Stimulated activated naive CD8-positive, alpha-beta T cell treated with anti-CD3 and anti-CD28 coated beads, Interleukin-15, amount 100 ng/mL, for 72 hours (primary cell): ENCODE data around the gene GRIP2.
A peak's percentile ranks its signal among the peaks of the same experiment; 100 is the strongest.

Experiments
- ATAC-seq: fragments of 150-1000 bp; cut with Tn5 transposase; 2 replicates; pipeline ENCODE4 v1.10.0; 2021; ENCODE audit warnings: mild to moderate bottlenecking, moderate library complexity
- DNase-seq, 2 donors: peaks; one replicate each; pipeline ENCODE4 v3.0.0; 2021 to 2022
- H3K27ac Mint-ChIP-seq, 2 donors: one replicate each; pipeline ENCODE4 v1.8.0; 2022; ENCODE audit warnings: mild to moderate bottlenecking in 2 of 2, mixed read lengths in 2 of 2, moderate library complexity in 2 of 2
- H3K27me3 Mint-ChIP-seq: one replicate; pipeline ENCODE4 v1.8.0; 2022; ENCODE audit warnings: mixed read lengths
- H3K4me1 Mint-ChIP-seq: one replicate; pipeline ENCODE4 v1.8.0; 2022; ENCODE audit warnings: mild to moderate bottlenecking, mixed read lengths
- H3K4me3 Mint-ChIP-seq, 2 donors: one replicate each; pipeline ENCODE4 v1.8.0; 2022; ENCODE audit warnings: mild to moderate bottlenecking in 2 of 2, mixed read lengths in 2 of 2, moderate library complexity in 1 of 2
- H3K9me3 Mint-ChIP-seq, 2 donors: one replicate each; pipeline ENCODE4 v1.8.0; 2022; ENCODE audit warnings: mixed read lengths in 2 of 2

GRIP2 gene

GRCh38 chr3:14566812-14567211 is 26.7 kb upstream of the GRIP2 start:
- Mint-ChIP-seq H3K4me3 (no peak overlapping the region), H3K4me1 (peaks cover 29% of the 10 kb centered on the region), H3K27me3 (peaks cover 25% of the 10 kb centered on the region), H3K27ac (no peak overlapping the region), H3K9me3 (no peaks in the 10 kb centered on the region)
- ATAC-seq (no peak), DNase-seq (no peak)

- Mint-ChIP-seq H3K4me1 (peaks cover 29% of the 10 kb centered on the region), H3K9me3 (no peaks in the 10 kb centered on the region), H3K27ac (peak overlapping the region in 1 of 2 donors; percentile 29), H3K27me3 (peaks cover 31% of the 10 kb centered on the region), H3K4me3 (no peak overlapping the region)
- DNase-seq, result peak in 1 of 2 donors; percentile 21
- ATAC-seq, result peak; percentile 59
Observed at GRCh38 chr3:14565868-14566588, 25.9 kb upstream of the GRIP2 start.

GRCh38 chr3:14564741-14565140 is 24.6 kb upstream of the GRIP2 start:
- no peak for ATAC-seq
- H3K9me3 Mint-ChIP-seq, result no peaks in the 10 kb centered on the region
- peaks cover 40% of the 10 kb centered on the region for H3K27me3 Mint-ChIP-seq
- no peak for DNase-seq
- H3K27ac Mint-ChIP-seq, result no peak overlapping the region
- peaks cover 23% of the 10 kb centered on the region for H3K4me1 Mint-ChIP-seq
- H3K4me3 Mint-ChIP-seq, result no peak overlapping the region

GRCh38 chr3:14563946-14564539 is 23.9 kb upstream of the GRIP2 start:
- Mint-ChIP-seq H3K9me3 (no peaks in the 10 kb centered on the region), H3K4me1 (peaks cover 16% of the 10 kb centered on the region), H3K4me3 (no peak overlapping the region), H3K27ac (no peak overlapping the region), H3K27me3 (peaks cover 40% of the 10 kb centered on the region)
- DNase-seq (no peak), ATAC-seq (no peak)

GRCh38 chr3:14562121-14562890 is 22.2 kb upstream of the GRIP2 start:
- Mint-ChIP-seq H3K9me3 (no peaks in the 10 kb centered on the region), H3K27ac (no peak overlapping the region), H3K4me1 (peaks cover 7% of the 10 kb centered on the region), H3K4me3 (no peak overlapping the region), H3K27me3 (peaks cover 44% of the 10 kb centered on the region)
- DNase-seq (no peak), ATAC-seq (no peak)

GRCh38 chr3:14561051-14561960 is 21.2 kb upstream of the GRIP2 start:
- no peaks in the 10 kb centered on the region for H3K9me3 Mint-ChIP-seq
- DNase-seq (no peak), ATAC-seq (no peak)
- no peak overlapping the region for H3K27ac Mint-ChIP-seq
- H3K4me1 Mint-ChIP-seq, result peaks cover 8% of the 10 kb centered on the region
- peaks cover 47% of the 10 kb centered on the region for H3K27me3 Mint-ChIP-seq
- H3K4me3 Mint-ChIP-seq, result no peak overlapping the region

GRCh38 chr3:14560110-14560509 is 20.0 kb upstream of the GRIP2 start:
- H3K27me3 Mint-ChIP-seq, result peaks cover 57% of the 10 kb centered on the region
- no peaks in the 10 kb centered on the region for H3K9me3 Mint-ChIP-seq
- H3K27ac Mint-ChIP-seq, result no peak overlapping the region
- DNase-seq, result no peak
- no peak overlapping the region for H3K4me3 Mint-ChIP-seq
- H3K4me1 Mint-ChIP-seq, result peaks cover 12% of the 10 kb centered on the region
- no peak for ATAC-seq

- peaks cover 67% of the 10 kb centered on the region for H3K27me3 Mint-ChIP-seq
- ATAC-seq (no peak), DNase-seq (no peak)
- no peak overlapping the region for H3K27ac Mint-ChIP-seq
- peaks cover 13% of the 10 kb centered on the region for H3K4me1 Mint-ChIP-seq
- no peaks in the 10 kb centered on the region for H3K9me3 Mint-ChIP-seq
- no peak overlapping the region for H3K4me3 Mint-ChIP-seq
Observed at GRCh38 chr3:14558029-14558428, 17.9 kb upstream of the GRIP2 start.

GRCh38 chr3:14555835-14556234 is 15.7 kb upstream of the GRIP2 start:
- Mint-ChIP-seq H3K27ac (peak overlapping the region in 1 of 2 donors; percentile 65), H3K27me3 (peaks cover 71% of the 10 kb centered on the region), H3K4me3 (no peak overlapping the region), H3K4me1 (peaks cover 13% of the 10 kb centered on the region), H3K9me3 (no peaks in the 10 kb centered on the region)
- DNase-seq, result no peak
- ATAC-seq, result peak; percentile 24

- Mint-ChIP-seq H3K9me3 (no peaks in the 10 kb centered on the region), H3K27me3 (peaks cover 76% of the 10 kb centered on the region), H3K4me1 (peaks cover 13% of the 10 kb centered on the region), H3K27ac (no peak overlapping the region), H3K4me3 (no peak overlapping the region)
- DNase-seq (no peak), ATAC-seq (no peak)
Observed at GRCh38 chr3:14554715-14555114, 14.6 kb upstream of the GRIP2 start.

GRCh38 chr3:14553871-14554270 is 13.7 kb upstream of the GRIP2 start:
- H3K4me1 Mint-ChIP-seq, result peaks cover 13% of the 10 kb centered on the region
- DNase-seq, result no peak
- peaks cover 84% of the 10 kb centered on the region for H3K27me3 Mint-ChIP-seq
- H3K9me3 Mint-ChIP-seq, result no peaks in the 10 kb centered on the region
- ATAC-seq, result no peak
- H3K4me3 Mint-ChIP-seq, result no peak overlapping the region
- no peak overlapping the region for H3K27ac Mint-ChIP-seq

- no peaks in the 10 kb centered on the region for H3K9me3 Mint-ChIP-seq
- H3K4me1 Mint-ChIP-seq, result peaks cover 18% of the 10 kb centered on the region
- H3K27me3 Mint-ChIP-seq, result peaks cover 96% of the 10 kb centered on the region
- no peak overlapping the region for H3K4me3 Mint-ChIP-seq
- ATAC-seq (no peak), DNase-seq (no peak)
- H3K27ac Mint-ChIP-seq, result no peak overlapping the region
Observed at GRCh38 chr3:14552717-14553116, 12.6 kb upstream of the GRIP2 start.

GRCh38 chr3:14552041-14552648 is 12.0 kb upstream of the GRIP2 start:
- H3K27me3 Mint-ChIP-seq, result peaks cover 96% of the 10 kb centered on the region
- DNase-seq, result no peak
- no peak for ATAC-seq
- peaks cover 18% of the 10 kb centered on the region for H3K4me1 Mint-ChIP-seq
- H3K27ac Mint-ChIP-seq, result no peak overlapping the region
- no peaks in the 10 kb centered on the region for H3K9me3 Mint-ChIP-seq
- H3K4me3 Mint-ChIP-seq, result no peak overlapping the region

- no peak for ATAC-seq
- no peak overlapping the region for H3K27ac Mint-ChIP-seq
- H3K4me3 Mint-ChIP-seq, result no peak overlapping the region
- no peak for DNase-seq
- peaks cover 12% of the 10 kb centered on the region for H3K4me1 Mint-ChIP-seq
- H3K9me3 Mint-ChIP-seq, result no peaks in the 10 kb centered on the region
- peaks cover 87% of the 10 kb centered on the region for H3K27me3 Mint-ChIP-seq
Observed at GRCh38 chr3:14550651-14551611, 10.8 kb upstream of the GRIP2 start.
